MCF 10A (cell line): ENCODE data around the gene ZNF679. TPM values are rescaled to one million over a fixed set of nuclear protein-coding genes. Genes with fewer than 3 reads are reported as not detected.

Experiments used
- BruUV-seq: library from RNA; stranded (reverse); fragments of 400-500 nt; replicated peaks from 2 replicates; lab custom pipeline; 2021; lab: Mats Ljungman, UMichigan
- CTCF ChIA-PET: fragments of 300-600 bp; sonication (Branson Sonifier 250); formaldehyde crosslinking; extraction: SDS; loops from one replicate; lab custom pipeline; 2021; ENCODE audit warnings: antibody characterized with exemption, inconsistent platforms; lab: Yijun Ruan, JAX
- POLR2A ChIA-PET: fragments of 300-600, 350-650 bp; sonication (Branson Sonifier 250); formaldehyde crosslinking; extraction: SDS; loops from one replicate; lab custom pipeline; 2020; ENCODE audit warnings: antibody characterized with exemption, inconsistent platforms; lab: Yijun Ruan, JAX
- DNase-seq: peaks from one replicate; pipeline ENCODE4 v3.0.0-alpha.2; 2018; ENCODE audit not compliant: unreplicated experiment
- H3K27ac Mint-ChIP-seq: one replicate; pipeline ENCODE4 v1.8.0; 2022; ENCODE audit warnings: mild to moderate bottlenecking, low read depth, mixed read lengths; ENCODE audit not compliant: unreplicated experiment
- H3K27me3 Mint-ChIP-seq: one replicate; pipeline ENCODE4 v1.8.0; 2022; ENCODE audit warnings: mixed read lengths; ENCODE audit not compliant: insufficient read depth, unreplicated experiment
- H3K36me3 Mint-ChIP-seq: one replicate; pipeline ENCODE4 v1.8.0; 2022; ENCODE audit warnings: mild to moderate bottlenecking, moderate library complexity, mixed read lengths; ENCODE audit not compliant: insufficient read depth, unreplicated experiment
- H3K4me1 Mint-ChIP-seq: one replicate; pipeline ENCODE4 v1.8.0; 2022; ENCODE audit warnings: mixed read lengths; ENCODE audit not compliant: insufficient read depth, unreplicated experiment
- H3K4me3 Mint-ChIP-seq: one replicate; pipeline ENCODE4 v1.8.0; 2022; ENCODE audit warnings: mild to moderate bottlenecking, moderate library complexity, mixed read lengths; ENCODE audit not compliant: unreplicated experiment
- H3K9me3 Mint-ChIP-seq: one replicate; pipeline ENCODE4 v1.8.0; 2022; ENCODE audit warnings: mixed read lengths; ENCODE audit not compliant: unreplicated experiment
- intact Hi-C: fragments of 100-400 bp; cut with micrococcal nuclease; formaldehyde crosslinking; loops from 2 replicates; pipeline ENCODE4 v1.14.1; 2022
- total RNA-seq: library from RNA; stranded (reverse); gene quantifications from 2 replicates; pipeline ENCODE4 v1.2.3, GENCODE V29; 2022
- TF ChIP-seq, protein P1 (sequence below): fragments of 200-600 bp; IDR thresholded peaks from one replicate; pipeline ENCODE4 v1.8.0; 2022; ENCODE audit warnings: antibody characterized with exemption, mild to moderate bottlenecking; ENCODE audit not compliant: unreplicated experiment

ZNF679 gene
- total RNA-seq, 1 experiment from 2014 or later = not detected

DNA sequence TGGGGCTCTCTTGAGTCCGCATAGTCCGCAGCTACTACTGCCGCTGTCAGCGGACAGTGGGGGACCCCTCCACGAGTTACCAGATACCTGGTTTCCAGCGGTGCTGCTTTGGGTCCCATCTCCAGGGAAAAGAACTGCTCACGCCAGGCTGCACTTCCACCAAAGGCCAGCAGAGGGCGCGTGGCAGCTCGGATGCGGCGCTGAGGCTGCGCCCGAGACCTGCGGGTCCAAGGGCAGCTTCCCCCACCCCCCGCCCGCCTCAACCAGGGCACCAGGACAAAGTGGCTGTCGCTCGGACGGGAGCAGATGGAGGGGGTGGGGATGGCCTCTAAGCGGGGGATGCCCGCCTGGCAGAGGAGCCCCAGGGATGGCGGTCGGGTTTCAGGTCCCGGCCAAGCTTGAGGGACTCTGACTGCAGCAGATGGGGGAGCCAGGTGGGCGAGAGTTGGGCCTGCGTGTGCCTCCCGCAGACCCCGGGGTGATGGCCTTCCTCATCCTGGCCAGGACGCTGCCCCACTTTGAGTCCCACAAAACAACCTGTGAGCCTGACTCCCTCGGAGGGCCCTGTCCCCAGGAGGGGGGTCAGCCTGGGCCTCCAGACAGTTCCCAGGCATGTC lies 45.0 kb upstream of the ZNF679 start:
- intact Hi-C loops = no loop called here
- CTCF ChIA-PET = no interaction called here
- BruUV-seq = no TSS peak
- no peaks in the 10 kb centered on the region for H3K4me1 Mint-ChIP-seq
- H3K4me3 Mint-ChIP-seq = no peak overlapping the region
- no peaks in the 10 kb centered on the region for H3K36me3 Mint-ChIP-seq
- no peaks in the 10 kb centered on the region for H3K27me3 Mint-ChIP-seq
- no peak overlapping the region for H3K27ac Mint-ChIP-seq
- TF ChIP-seq, protein P1, sequence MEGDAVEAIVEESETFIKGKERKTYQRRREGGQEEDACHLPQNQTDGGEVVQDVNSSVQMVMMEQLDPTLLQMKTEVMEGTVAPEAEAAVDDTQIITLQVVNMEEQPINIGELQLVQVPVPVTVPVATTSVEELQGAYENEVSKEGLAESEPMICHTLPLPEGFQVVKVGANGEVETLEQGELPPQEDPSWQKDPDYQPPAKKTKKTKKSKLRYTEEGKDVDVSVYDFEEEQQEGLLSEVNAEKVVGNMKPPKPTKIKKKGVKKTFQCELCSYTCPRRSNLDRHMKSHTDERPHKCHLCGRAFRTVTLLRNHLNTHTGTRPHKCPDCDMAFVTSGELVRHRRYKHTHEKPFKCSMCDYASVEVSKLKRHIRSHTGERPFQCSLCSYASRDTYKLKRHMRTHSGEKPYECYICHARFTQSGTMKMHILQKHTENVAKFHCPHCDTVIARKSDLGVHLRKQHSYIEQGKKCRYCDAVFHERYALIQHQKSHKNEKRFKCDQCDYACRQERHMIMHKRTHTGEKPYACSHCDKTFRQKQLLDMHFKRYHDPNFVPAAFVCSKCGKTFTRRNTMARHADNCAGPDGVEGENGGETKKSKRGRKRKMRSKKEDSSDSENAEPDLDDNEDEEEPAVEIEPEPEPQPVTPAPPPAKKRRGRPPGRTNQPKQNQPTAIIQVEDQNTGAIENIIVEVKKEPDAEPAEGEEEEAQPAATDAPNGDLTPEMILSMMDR = peak; percentile 12
- POLR2A ChIA-PET = no interaction called here
- peaks cover 25% of the 10 kb centered on the region for H3K9me3 Mint-ChIP-seq
- no peak for DNase-seq

GRCh38 chr7:64183827-64184372 lies 44.4 kb upstream of the ZNF679 start:
- no TSS peak for BruUV-seq
- TF ChIP-seq, protein P1 = no peak
- Mint-ChIP-seq H3K9me3 (peaks cover 20% of the 10 kb centered on the region), H3K4me1 (no peaks in the 10 kb centered on the region), H3K27ac (no peak overlapping the region), H3K27me3 (no peaks in the 10 kb centered on the region), H3K36me3 (no peaks in the 10 kb centered on the region), H3K4me3 (no peak overlapping the region)
- POLR2A ChIA-PET = no interaction called here
- DNase-seq = no peak
- CTCF ChIA-PET = no interaction called here
- intact Hi-C loops = no loop called here

DNA sequence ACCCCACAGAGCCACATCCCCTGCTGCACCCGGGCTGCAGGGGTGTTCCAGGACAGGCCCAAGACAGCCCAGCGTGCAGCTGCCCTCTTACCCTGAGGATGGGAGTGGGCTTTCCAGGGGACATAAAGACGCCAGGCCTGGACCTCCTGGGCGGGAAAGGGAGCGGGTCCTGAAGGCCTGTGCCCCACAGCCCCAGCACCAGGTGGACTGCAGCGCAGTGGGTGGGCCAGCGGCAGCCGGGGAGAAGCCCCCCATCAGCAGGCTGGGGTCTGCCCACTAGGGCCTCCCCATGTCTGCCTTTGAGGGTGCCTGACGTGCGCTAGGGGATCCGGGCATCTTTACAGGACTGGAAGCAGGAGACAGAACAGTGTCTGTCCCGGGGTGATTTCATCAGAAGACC lies 43.9 kb upstream of the ZNF679 start:
- CTCF ChIA-PET = no interaction called here
- POLR2A ChIA-PET = no interaction called here
- Mint-ChIP-seq H3K27ac (no peak overlapping the region), H3K4me1 (no peaks in the 10 kb centered on the region), H3K36me3 (no peaks in the 10 kb centered on the region), H3K4me3 (no peak overlapping the region), H3K27me3 (no peaks in the 10 kb centered on the region), H3K9me3 (peaks cover 20% of the 10 kb centered on the region)
- intact Hi-C loops = no loop called here
- BruUV-seq = no TSS peak
- no peak for DNase-seq
- TF ChIP-seq, protein P1 = no peak

- TF ChIP-seq, protein P1 = no peak
- Mint-ChIP-seq H3K27me3 (no peaks in the 10 kb centered on the region), H3K4me3 (no peak overlapping the region), H3K27ac (no peak overlapping the region), H3K9me3 (peaks cover 8% of the 10 kb centered on the region), H3K36me3 (no peaks in the 10 kb centered on the region), H3K4me1 (no peaks in the 10 kb centered on the region)
- intact Hi-C loops = no loop called here
- no TSS peak for BruUV-seq
- ChIA-PET POLR2A (no interaction called here), CTCF (no interaction called here)
- no peak for DNase-seq
These were observed 40.9 kb upstream of the ZNF679 start for GRCh38 chr7:64187408-64187807.
